Measurements from ENCODE around the gene PTH1R.

DNA sequence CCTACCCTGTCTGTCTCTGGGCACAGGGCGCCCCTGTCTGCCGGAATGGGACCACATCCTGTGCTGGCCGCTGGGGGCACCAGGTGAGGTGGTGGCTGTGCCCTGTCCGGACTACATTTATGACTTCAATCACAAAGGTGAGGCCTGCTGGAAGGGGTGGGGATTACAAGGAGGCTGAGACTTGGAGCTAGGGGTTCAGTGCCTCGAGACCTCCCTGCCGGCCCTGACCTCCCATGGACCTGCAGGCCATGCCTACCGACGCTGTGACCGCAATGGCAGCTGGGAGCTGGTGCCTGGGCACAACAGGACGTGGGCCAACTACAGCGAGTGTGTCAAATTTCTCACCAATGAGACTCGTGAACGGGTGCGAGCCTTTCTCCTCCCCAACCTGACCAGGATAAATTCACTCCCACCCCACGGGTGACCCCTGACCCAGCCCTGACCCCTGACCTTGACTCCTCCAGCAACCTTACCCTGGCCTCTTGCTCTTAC lies 20.4 kb downstream of the PTH1R start:
- TF ChIP-seq CTCF (IDR thresholded peaks at IDR 0.05) (no peak), POLR2AphosphoS5 (IDR thresholded peaks at IDR 0.05) (no peak)

Measured in prostate gland (tissue), 2 donors.